ENCODE data around the gene MARK3.

DNA sequence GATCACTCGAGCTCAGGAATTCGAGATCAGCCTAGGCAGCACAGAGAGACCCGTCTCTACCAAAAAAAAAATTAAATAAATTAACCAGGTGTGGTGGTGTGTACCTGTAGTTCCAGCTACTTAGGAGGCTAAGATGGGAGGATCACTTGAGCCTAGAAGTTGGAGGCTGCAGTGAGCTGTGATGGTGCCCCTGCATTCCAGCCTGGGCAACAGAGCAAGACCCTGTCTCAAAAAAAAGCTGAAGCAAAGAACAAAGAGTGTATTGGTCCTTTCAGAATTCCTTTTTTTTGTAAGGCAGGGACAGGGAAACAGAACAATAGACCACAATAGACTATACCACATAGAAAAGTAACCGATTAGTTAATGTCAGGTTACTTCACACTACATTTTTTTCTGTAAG lies 47.4 kb downstream of the MARK3 start:
- TF ChIP-seq, protein P1, sequence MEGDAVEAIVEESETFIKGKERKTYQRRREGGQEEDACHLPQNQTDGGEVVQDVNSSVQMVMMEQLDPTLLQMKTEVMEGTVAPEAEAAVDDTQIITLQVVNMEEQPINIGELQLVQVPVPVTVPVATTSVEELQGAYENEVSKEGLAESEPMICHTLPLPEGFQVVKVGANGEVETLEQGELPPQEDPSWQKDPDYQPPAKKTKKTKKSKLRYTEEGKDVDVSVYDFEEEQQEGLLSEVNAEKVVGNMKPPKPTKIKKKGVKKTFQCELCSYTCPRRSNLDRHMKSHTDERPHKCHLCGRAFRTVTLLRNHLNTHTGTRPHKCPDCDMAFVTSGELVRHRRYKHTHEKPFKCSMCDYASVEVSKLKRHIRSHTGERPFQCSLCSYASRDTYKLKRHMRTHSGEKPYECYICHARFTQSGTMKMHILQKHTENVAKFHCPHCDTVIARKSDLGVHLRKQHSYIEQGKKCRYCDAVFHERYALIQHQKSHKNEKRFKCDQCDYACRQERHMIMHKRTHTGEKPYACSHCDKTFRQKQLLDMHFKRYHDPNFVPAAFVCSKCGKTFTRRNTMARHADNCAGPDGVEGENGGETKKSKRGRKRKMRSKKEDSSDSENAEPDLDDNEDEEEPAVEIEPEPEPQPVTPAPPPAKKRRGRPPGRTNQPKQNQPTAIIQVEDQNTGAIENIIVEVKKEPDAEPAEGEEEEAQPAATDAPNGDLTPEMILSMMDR (IDR thresholded peaks at IDR 0.05 in 2 of 3, conservative IDR thresholded peaks at IDR 0.05 in 1 of 3; ENCODE audit: control insufficient read depth in 2 of 3, extremely low read depth in 1 of 3, insufficient read depth in 1 of 3, low read depth in 3 of 3, low read length in 3 of 3) = no peak
- TF ChIP-seq PAX8 (IDR thresholded peaks at IDR 0.05) (no peak), SUZ12 (IDR thresholded peaks at IDR 0.05; ENCODE audit: unreplicated experiment) (no peak), SUPT20H (IDR thresholded peaks at IDR 0.05; ENCODE audit: borderline replicate concordance, control insufficient read depth, low read depth, low read length) (no peak), ZNF207 (IDR thresholded peaks at IDR 0.05; ENCODE audit: borderline replicate concordance) (no peak), EZH2 (IDR thresholded peaks at IDR 0.05; ENCODE audit: borderline replicate concordance, control insufficient read depth, low read depth, low read length) (no peak), POLR2AphosphoS5 (IDR thresholded peaks at IDR 0.05; ENCODE audit: low read length) (no peak)
- TF ChIP-seq, protein P2, sequence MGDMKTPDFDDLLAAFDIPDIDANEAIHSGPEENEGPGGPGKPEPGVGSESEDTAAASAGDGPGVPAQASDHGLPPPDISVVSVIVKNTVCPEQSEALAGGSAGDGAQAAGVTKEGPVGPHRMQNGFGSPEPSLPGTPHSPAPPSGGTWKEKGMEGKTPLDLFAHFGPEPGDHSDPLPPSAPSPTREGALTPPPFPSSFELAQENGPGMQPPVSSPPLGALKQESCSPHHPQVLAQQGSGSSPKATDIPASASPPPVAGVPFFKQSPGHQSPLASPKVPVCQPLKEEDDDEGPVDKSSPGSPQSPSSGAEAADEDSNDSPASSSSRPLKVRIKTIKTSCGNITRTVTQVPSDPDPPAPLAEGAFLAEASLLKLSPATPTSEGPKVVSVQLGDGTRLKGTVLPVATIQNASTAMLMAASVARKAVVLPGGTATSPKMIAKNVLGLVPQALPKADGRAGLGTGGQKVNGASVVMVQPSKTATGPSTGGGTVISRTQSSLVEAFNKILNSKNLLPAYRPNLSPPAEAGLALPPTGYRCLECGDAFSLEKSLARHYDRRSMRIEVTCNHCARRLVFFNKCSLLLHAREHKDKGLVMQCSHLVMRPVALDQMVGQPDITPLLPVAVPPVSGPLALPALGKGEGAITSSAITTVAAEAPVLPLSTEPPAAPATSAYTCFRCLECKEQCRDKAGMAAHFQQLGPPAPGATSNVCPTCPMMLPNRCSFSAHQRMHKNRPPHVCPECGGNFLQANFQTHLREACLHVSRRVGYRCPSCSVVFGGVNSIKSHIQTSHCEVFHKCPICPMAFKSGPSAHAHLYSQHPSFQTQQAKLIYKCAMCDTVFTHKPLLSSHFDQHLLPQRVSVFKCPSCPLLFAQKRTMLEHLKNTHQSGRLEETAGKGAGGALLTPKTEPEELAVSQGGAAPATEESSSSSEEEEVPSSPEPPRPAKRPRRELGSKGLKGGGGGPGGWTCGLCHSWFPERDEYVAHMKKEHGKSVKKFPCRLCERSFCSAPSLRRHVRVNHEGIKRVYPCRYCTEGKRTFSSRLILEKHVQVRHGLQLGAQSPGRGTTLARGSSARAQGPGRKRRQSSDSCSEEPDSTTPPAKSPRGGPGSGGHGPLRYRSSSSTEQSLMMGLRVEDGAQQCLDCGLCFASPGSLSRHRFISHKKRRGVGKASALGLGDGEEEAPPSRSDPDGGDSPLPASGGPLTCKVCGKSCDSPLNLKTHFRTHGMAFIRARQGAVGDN (IDR thresholded peaks at IDR 0.05) = no peak
- TF ChIP-seq, protein P3, sequence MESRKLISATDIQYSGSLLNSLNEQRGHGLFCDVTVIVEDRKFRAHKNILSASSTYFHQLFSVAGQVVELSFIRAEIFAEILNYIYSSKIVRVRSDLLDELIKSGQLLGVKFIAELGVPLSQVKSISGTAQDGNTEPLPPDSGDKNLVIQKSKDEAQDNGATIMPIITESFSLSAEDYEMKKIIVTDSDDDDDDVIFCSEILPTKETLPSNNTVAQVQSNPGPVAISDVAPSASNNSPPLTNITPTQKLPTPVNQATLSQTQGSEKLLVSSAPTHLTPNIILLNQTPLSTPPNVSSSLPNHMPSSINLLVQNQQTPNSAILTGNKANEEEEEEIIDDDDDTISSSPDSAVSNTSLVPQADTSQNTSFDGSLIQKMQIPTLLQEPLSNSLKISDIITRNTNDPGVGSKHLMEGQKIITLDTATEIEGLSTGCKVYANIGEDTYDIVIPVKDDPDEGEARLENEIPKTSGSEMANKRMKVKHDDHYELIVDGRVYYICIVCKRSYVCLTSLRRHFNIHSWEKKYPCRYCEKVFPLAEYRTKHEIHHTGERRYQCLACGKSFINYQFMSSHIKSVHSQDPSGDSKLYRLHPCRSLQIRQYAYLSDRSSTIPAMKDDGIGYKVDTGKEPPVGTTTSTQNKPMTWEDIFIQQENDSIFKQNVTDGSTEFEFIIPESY (IDR thresholded peaks at IDR 0.05) = no peak
- TF ChIP-seq, protein P4, sequence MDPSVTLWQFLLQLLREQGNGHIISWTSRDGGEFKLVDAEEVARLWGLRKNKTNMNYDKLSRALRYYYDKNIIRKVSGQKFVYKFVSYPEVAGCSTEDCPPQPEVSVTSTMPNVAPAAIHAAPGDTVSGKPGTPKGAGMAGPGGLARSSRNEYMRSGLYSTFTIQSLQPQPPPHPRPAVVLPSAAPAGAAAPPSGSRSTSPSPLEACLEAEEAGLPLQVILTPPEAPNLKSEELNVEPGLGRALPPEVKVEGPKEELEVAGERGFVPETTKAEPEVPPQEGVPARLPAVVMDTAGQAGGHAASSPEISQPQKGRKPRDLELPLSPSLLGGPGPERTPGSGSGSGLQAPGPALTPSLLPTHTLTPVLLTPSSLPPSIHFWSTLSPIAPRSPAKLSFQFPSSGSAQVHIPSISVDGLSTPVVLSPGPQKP (IDR thresholded peaks at IDR 0.05; ENCODE audit: low read depth, low read length) = no peak
- TF ChIP-seq, protein P5, sequence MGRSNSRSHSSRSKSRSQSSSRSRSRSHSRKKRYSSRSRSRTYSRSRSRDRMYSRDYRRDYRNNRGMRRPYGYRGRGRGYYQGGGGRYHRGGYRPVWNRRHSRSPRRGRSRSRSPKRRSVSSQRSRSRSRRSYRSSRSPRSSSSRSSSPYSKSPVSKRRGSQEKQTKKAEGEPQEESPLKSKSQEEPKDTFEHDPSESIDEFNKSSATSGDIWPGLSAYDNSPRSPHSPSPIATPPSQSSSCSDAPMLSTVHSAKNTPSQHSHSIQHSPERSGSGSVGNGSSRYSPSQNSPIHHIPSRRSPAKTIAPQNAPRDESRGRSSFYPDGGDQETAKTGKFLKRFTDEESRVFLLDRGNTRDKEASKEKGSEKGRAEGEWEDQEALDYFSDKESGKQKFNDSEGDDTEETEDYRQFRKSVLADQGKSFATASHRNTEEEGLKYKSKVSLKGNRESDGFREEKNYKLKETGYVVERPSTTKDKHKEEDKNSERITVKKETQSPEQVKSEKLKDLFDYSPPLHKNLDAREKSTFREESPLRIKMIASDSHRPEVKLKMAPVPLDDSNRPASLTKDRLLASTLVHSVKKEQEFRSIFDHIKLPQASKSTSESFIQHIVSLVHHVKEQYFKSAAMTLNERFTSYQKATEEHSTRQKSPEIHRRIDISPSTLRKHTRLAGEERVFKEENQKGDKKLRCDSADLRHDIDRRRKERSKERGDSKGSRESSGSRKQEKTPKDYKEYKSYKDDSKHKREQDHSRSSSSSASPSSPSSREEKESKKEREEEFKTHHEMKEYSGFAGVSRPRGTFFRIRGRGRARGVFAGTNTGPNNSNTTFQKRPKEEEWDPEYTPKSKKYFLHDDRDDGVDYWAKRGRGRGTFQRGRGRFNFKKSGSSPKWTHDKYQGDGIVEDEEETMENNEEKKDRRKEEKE (IDR thresholded peaks at IDR 0.05) = no peak

All from GM12878 (cell line).